GM12891 (cell line): Measurements from ENCODE around the gene CACNA1S.

ENCODE experiments used
- DNase-seq: peaks from one replicate; pipeline ENCODE4 v3.0.0; 2011; ENCODE audit warnings: low spot score; ENCODE audit not compliant: insufficient read length
- FAIRE-seq: peaks from 2 replicates; lab custom pipeline; 2011; peaks lifted over from hg19 to GRCh38; lab: Jason Lieb, UNC
- PAX5 ChIP-seq: IDR thresholded peaks from 2 replicates; pipeline ENCODE4 v1.6.1; 2011; ENCODE audit warnings: low read length, moderate library complexity, mild to moderate bottlenecking; ENCODE audit not compliant: insufficient read depth, severe bottlenecking
- POLR2A ChIP-seq: IDR thresholded peaks from 2 replicates; pipeline ENCODE4 v1.6.1; 2011; ENCODE audit warnings: low read depth, low read length, control low read depth
- POLR2AphosphoS5 ChIP-seq: IDR thresholded peaks from 2 replicates; pipeline ENCODE4 v1.6.1; 2011; ENCODE audit warnings: low read depth, low read length, control low read depth
- POU2F2 ChIP-seq: IDR thresholded peaks from 2 replicates; pipeline ENCODE4 v1.6.1; 2011; ENCODE audit warnings: low read depth, mild to moderate bottlenecking, control low read depth, low read length, moderate library complexity
- SPI1 ChIP-seq: IDR thresholded peaks from 2 replicates; pipeline ENCODE4 v1.6.1; 2011; ENCODE audit warnings: low read depth, low read length, control low read depth
- TAF1 ChIP-seq: IDR thresholded peaks from 2 replicates; pipeline ENCODE4 v1.6.1; 2011; ENCODE audit warnings: low read depth, low read length, control low read depth

Gene CACNA1S

DNA sequence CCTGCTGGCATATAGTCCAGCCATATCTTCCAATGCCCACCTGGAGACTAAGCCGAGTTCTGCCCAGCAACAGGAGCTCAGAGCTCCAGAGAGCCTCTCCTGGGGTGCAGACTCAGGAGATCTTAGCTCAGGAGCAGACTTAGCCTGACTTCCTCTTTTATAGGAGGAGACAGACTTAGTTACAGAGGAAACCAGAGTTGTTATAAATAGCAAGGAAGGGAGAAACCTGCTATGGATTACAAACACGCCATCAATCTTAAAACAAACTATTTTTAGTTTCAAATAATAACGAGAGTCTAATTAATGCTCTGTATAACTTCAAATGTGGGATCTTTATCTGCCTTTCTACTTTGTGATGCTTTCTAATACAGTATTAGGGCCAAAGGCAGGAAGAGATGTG lies 85.4 kb downstream of the CACNA1S start:
- FAIRE-seq (no peak), DNase-seq (no peak)
- TF ChIP-seq TAF1 (no peak), POU2F2 (no peak), POLR2A (no peak), POLR2AphosphoS5 (no peak), SPI1 (peak; percentile 92), PAX5 (no peak)

DNA sequence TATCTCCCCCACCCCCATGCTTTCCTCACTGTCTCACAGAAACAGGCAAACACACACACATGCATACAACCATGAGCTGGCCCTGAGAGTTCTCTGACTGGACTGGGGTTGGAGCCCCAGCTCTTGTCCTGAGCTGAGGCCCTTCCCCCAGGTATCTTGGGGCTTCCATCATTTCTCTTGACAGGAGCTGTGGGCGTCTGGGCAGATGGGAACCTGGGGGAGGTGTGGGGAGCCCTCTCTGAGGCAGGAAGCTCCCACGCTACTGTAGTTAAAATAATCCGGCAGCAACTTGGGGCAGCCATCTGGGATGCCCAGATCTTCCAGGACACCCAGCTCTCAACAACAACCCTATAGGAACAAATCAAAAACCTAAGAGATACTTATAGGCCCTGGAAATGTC lies 86.0 kb downstream of the CACNA1S start:
- TF ChIP-seq POU2F2 (no peak), POLR2AphosphoS5 (no peak), TAF1 (no peak), PAX5 (no peak), POLR2A (no peak), SPI1 (no peak)
- DNase-seq (no peak), FAIRE-seq (no peak)

DNA sequence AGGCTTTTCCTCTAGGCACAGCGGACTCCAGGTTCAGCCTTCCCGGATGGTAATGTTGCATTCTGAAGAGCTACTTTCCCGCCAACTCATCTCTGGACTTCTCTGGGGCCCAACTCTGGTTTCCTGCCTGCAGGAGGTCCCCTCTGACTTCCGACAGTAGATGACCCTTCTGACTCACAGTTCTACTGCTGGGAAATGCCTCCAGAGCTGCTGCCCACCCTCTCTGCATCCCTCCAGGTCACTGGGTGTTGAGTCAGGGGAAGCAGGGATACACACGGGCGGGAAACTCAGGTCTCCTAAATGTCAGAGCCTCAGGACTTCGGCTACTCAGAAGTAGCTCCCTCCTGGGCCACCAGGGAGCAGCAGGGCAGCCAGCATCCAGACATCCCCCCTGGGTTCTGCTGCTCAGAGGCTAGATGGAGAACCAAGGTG lies 86.6 kb downstream of the CACNA1S start:
- FAIRE-seq (no peak), DNase-seq (no peak)
- TF ChIP-seq POLR2A = no peak
- TF ChIP-seq POU2F2 = peak; percentile 31; the same call in 1 of the 2 replicates

DNA sequence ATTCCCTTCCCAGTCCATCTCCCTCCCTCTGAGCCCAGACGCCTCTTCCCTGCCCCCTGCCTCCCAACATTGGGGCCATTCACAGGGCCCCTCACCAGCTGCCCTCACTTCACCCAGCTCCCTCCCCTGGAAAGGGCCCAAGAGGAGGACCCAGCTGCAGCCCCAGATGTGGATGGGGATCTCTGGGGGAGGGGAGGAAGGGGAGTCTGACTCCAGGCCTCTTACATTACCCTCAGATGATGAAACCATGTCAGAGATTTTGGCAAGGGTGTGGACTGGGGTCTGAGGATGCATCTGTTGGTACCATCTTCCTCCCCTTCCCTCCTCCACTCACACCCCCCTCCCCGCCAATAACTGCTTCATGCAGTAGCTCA lies 87.6 kb downstream of the CACNA1S start:
- TF ChIP-seq PAX5 (no peak), POU2F2 (no peak), POLR2A (no peak), TAF1 (no peak), SPI1 (no peak), POLR2AphosphoS5 (no peak)
- DNase-seq = no peak
- FAIRE-seq = no peak

GRCh38 chr1:201023920-201024624 lies 88.2 kb downstream of the CACNA1S start:
- FAIRE-seq = no peak
- TF ChIP-seq SPI1 (no peak), POLR2AphosphoS5 (no peak), POLR2A (no peak), POU2F2 (no peak), PAX5 (no peak), TAF1 (no peak)
- no peak for DNase-seq

- peak; percentile 94 for FAIRE-seq
- no peak for TF ChIP-seq POLR2AphosphoS5
- no peak for TF ChIP-seq SPI1
- TF ChIP-seq PAX5 = no peak
- no peak for TF ChIP-seq POLR2A
- TF ChIP-seq TAF1 = no peak
- no peak for TF ChIP-seq POU2F2
- peak; percentile 89 for DNase-seq
Measured at GRCh38 chr1:201023517-201023902, 88.7 kb downstream of the CACNA1S start, which contains the start of gene KIF21B. KIF21B (minus strand) TSS chr1:201023714; CDS start chr1:201023383, 331 bp downstream.

DNA sequence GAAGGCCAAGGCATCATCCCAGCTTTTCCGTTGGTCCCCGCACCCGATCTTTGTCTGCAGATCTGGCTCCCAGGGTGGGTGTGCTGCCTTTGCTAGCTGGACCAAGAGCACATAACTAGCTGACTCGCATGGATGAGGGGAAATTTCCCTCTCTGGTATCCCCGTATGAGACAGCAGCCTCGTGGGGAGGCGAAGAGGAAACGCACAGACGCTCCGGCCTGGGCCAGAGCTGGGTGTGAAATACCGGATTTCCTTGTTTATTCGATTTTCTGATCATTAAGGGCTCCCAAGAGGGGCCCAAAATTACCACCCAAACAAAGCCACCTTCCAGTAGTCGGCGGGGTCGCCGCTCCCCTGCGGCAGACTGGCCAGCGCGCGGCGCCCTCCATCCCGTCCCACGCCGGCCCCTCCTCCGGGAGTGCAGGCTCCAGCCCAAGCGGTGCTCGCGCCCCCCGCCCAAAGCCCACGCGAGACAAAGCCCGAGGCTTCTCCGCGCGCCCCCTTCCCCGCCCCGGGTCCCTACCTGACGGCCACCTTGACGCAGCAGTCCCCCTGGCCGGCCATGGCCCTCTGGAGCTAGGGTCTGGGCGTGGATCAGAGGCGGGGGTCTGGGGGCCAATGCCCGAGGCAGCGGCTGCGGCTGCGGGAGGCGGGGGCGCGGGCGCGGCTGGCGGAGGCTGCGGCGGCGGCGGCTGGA lies 89.3 kb downstream of the CACNA1S start:
- TF ChIP-seq POLR2A = no peak
- no peak for TF ChIP-seq PAX5
- no peak for TF ChIP-seq TAF1
- TF ChIP-seq POU2F2 = no peak
- no peak; the same call in 1 of the 2 replicates for TF ChIP-seq SPI1
- no peak for TF ChIP-seq POLR2AphosphoS5
- FAIRE-seq (no peak), DNase-seq (no peak)

DNA sequence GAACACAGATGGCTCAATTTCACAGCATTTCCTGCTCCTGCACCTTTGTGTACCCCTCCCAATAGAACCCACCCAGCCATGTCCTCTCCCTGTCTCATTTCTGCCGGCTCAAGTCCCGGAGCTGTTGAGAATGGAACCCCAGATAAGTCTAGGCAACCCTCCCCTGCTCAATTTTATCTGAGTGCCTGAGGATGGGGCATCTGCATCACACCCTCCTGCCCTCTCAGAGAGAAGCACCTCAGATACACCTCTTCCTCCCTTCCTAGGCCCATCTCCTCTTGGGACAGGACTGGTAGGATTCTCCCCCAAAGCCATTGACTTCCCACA lies 89.8 kb downstream of the CACNA1S start:
- DNase-seq (no peak), FAIRE-seq (no peak)
- TF ChIP-seq PAX5 (no peak), POU2F2 (no peak), SPI1 (no peak), POLR2AphosphoS5 (no peak), TAF1 (no peak), POLR2A (no peak)

DNA sequence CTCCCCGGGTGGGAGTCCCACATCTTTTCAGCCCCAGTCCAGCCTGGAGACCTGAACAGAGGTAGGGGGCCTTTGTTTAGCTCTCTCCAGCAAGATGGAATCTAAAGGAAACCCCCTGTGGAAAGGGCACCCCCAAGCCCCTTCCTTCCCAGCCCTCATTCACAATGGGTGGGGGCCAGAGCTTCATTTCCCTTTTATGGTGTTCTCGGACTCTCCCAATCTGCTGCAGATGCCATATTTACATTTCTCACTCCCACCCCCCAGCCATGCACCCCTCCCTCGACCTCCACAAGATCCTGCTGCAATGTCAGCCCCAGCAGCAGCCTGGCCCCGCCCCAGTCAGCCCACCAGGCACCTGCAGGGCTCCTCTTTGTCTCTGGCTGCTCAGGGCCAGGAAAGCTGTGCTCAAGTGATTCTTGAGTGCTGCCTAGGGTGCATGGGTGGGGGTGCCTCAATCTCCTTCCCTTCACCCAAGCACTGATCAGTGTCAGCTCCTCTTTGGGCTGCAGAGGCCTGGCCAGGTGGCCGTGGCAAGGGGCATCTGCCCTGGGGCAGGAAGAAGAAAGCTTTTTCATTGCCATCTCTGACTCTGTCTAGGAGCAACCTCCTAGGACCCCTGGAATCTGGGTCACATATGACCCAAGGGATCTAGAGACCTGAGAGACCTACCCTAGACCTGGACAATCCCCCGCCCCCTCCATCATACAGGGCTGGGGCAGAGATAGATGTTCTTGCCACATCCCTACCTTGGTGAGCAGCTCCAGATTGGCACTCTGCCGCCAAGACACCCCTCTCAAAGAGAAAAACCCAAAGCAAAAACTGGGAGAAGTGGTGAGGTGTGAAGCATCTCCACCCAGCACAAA lies 90.4 kb downstream of the CACNA1S start:
- DNase-seq (no peak), FAIRE-seq (peak; percentile 33)
- TF ChIP-seq POLR2AphosphoS5 (no peak), PAX5 (no peak), TAF1 (no peak), SPI1 (no peak), POU2F2 (no peak), POLR2A (no peak)
